HG03135 (cell line): ENCODE data around the gene SDK1.
A peak's percentile ranks its signal among the peaks of the same experiment; 100 is the strongest.

Source experiments
- ATAC-seq: cut with Tn5 transposase; IDR thresholded peaks from one replicate; pipeline ENCODE4 v1.9.1; 2021; ENCODE audit warnings: mild to moderate bottlenecking, moderate library complexity; ENCODE audit not compliant: unreplicated experiment

Gene SDK1

GRCh38 chr7:3300651-3301448, at the start of gene SDK1:
Gene SDK1 (plus strand): TSS chr7:3301252. CDS start chr7:3301587, 335 bp downstream.
- peak; percentile 87 for ATAC-seq

GRCh38 chr7:3254718-3255117, 46.3 kb upstream of the SDK1 start:
- ATAC-seq = no peak

GRCh38 chr7:3259711-3260400, 41.2 kb upstream of the SDK1 start:
- ATAC-seq = no peak

- no peak for ATAC-seq
Measured at GRCh38 chr7:3260401-3260715, 40.7 kb upstream of the SDK1 start.

- no peak for ATAC-seq
Measured at GRCh38 chr7:3264693-3265339, 36.2 kb upstream of the SDK1 start.

GRCh38 chr7:3265388-3265787, 35.7 kb upstream of the SDK1 start:
- no peak for ATAC-seq

GRCh38 chr7:3266240-3266639, 34.8 kb upstream of the SDK1 start:
- ATAC-seq = no peak

- ATAC-seq = no peak
Measured at GRCh38 chr7:3267966-3268690, 32.9 kb upstream of the SDK1 start.

- no peak for ATAC-seq
Measured at GRCh38 chr7:3270362-3270761, 30.7 kb upstream of the SDK1 start.

- no peak for ATAC-seq
Measured at GRCh38 chr7:3271298-3271697, 29.8 kb upstream of the SDK1 start.

- no peak for ATAC-seq
Measured at GRCh38 chr7:3272691-3273141, 28.3 kb upstream of the SDK1 start.

- ATAC-seq = no peak
Measured at GRCh38 chr7:3274131-3274530, 26.9 kb upstream of the SDK1 start.

GRCh38 chr7:3277604-3278572, 23.2 kb upstream of the SDK1 start:
- ATAC-seq = no peak

GRCh38 chr7:3279147-3279818, 21.8 kb upstream of the SDK1 start:
- no peak for ATAC-seq

GRCh38 chr7:3280445-3280844, 20.6 kb upstream of the SDK1 start:
- no peak for ATAC-seq

GRCh38 chr7:3280946-3281656, 20.0 kb upstream of the SDK1 start:
- ATAC-seq = no peak

GRCh38 chr7:3282457-3282856, 18.6 kb upstream of the SDK1 start:
- no peak for ATAC-seq

GRCh38 chr7:3283130-3283704, 17.8 kb upstream of the SDK1 start:
- ATAC-seq = no peak

GRCh38 chr7:3285652-3286051, 15.4 kb upstream of the SDK1 start:
- no peak for ATAC-seq
